Activated T-helper 1 cell treated with anti-CD3 and anti-CD28 coated beads, Interleukin-12 subunit alpha, Interleukin-12 subunit beta, Interleukin-2, Interleukin-4 antibody, amounts not matched to agents 30 ng/mL and 10 ng/mL and 1 ng/mL, durations not matched to agents 14 hours and 24 hours and 36 hours (primary cell): ENCODE data around the gene CCDC157. TPM values are rescaled to one million over a fixed set of nuclear protein-coding genes. Genes with fewer than 3 reads are reported as not detected.

Source experiments
- DNase-seq: peaks from one replicate; pipeline ENCODE4 v3.0.0; 2021; ENCODE audit warnings: low spot score
- H3K27ac Mint-ChIP-seq: one replicate; pipeline ENCODE4 v1.8.0; 2021; ENCODE audit warnings: mild to moderate bottlenecking, mixed read lengths
- H3K27me3 Mint-ChIP-seq: one replicate; pipeline ENCODE4 v1.8.0; 2022; ENCODE audit warnings: mild to moderate bottlenecking, moderate library complexity, mixed read lengths; ENCODE audit not compliant: insufficient read depth
- H3K36me3 Mint-ChIP-seq: one replicate; pipeline ENCODE4 v1.8.0; 2021; ENCODE audit warnings: low read depth, mixed read lengths
- H3K4me1 Mint-ChIP-seq: one replicate; pipeline ENCODE4 v1.8.0; 2021; ENCODE audit warnings: low read depth, mixed read lengths
- H3K4me3 Mint-ChIP-seq: one replicate; pipeline ENCODE4 v1.8.0; 2021; ENCODE audit warnings: mild to moderate bottlenecking, moderate library complexity, mixed read lengths
- H3K9me3 Mint-ChIP-seq: one replicate; pipeline ENCODE4 v1.8.0; 2021; ENCODE audit warnings: mixed read lengths
- intact Hi-C: fragments of 100-400 bp; cut with micrococcal nuclease; formaldehyde crosslinking; loops from one replicate; pipeline ENCODE4 v1.15.1; 2024
- total RNA-seq: library from RNA; stranded (reverse); gene quantifications from 2 replicates; pipeline ENCODE4 v1.2.3, GENCODE V29; 2022

The CCDC157 gene
- total RNA-seq, 1 donor from 2014 or later, result 3.0 TPM

GRCh38 chr22:30370641-30371230 lies 13.9 kb downstream of the CCDC157 start:
- Mint-ChIP-seq H3K36me3 (no peaks in the 10 kb centered on the region), H3K27ac (no peak overlapping the region), H3K27me3 (no peaks in the 10 kb centered on the region), H3K9me3 (no peaks in the 10 kb centered on the region), H3K4me1 (no peaks in the 10 kb centered on the region), H3K4me3 (no peak overlapping the region)
- DNase-seq, result no peak
- intact Hi-C loops, result no loop called here

GRCh38 chr22:30371321-30371720 lies 14.5 kb downstream of the CCDC157 start:
- no peaks in the 10 kb centered on the region for H3K9me3 Mint-ChIP-seq
- DNase-seq, result no peak
- H3K36me3 Mint-ChIP-seq, result no peaks in the 10 kb centered on the region
- no peak overlapping the region for H3K27ac Mint-ChIP-seq
- intact Hi-C loops, result no loop called here
- no peak overlapping the region for H3K4me3 Mint-ChIP-seq
- no peaks in the 10 kb centered on the region for H3K27me3 Mint-ChIP-seq
- H3K4me1 Mint-ChIP-seq, result no peaks in the 10 kb centered on the region

- no peak for DNase-seq
- no peaks in the 10 kb centered on the region for H3K36me3 Mint-ChIP-seq
- no peaks in the 10 kb centered on the region for H3K27me3 Mint-ChIP-seq
- H3K4me3 Mint-ChIP-seq, result no peak overlapping the region
- no peak overlapping the region for H3K27ac Mint-ChIP-seq
- H3K9me3 Mint-ChIP-seq, result no peaks in the 10 kb centered on the region
- intact Hi-C loops, result no loop called here
- H3K4me1 Mint-ChIP-seq, result no peaks in the 10 kb centered on the region
These were observed 15.2 kb downstream of the CCDC157 start for GRCh38 chr22:30371981-30372380.

GRCh38 chr22:30372915-30373314 lies 16.1 kb downstream of the CCDC157 start:
- no peak for DNase-seq
- Mint-ChIP-seq H3K27ac (no peak overlapping the region), H3K4me1 (no peaks in the 10 kb centered on the region), H3K27me3 (no peaks in the 10 kb centered on the region), H3K4me3 (no peak overlapping the region), H3K9me3 (no peaks in the 10 kb centered on the region), H3K36me3 (no peaks in the 10 kb centered on the region)
- intact Hi-C loops, result no loop called here

- H3K9me3 Mint-ChIP-seq, result no peaks in the 10 kb centered on the region
- intact Hi-C loops, result no loop called here
- no peaks in the 10 kb centered on the region for H3K27me3 Mint-ChIP-seq
- H3K4me1 Mint-ChIP-seq, result no peaks in the 10 kb centered on the region
- no peak overlapping the region for H3K4me3 Mint-ChIP-seq
- no peaks in the 10 kb centered on the region for H3K36me3 Mint-ChIP-seq
- no peak for DNase-seq
- no peak overlapping the region for H3K27ac Mint-ChIP-seq
These were observed 16.8 kb downstream of the CCDC157 start for GRCh38 chr22:30373331-30374325.

- Mint-ChIP-seq H3K27me3 (no peaks in the 10 kb centered on the region), H3K4me3 (no peak overlapping the region), H3K4me1 (no peaks in the 10 kb centered on the region), H3K36me3 (no peaks in the 10 kb centered on the region), H3K9me3 (no peaks in the 10 kb centered on the region), H3K27ac (no peak overlapping the region)
- intact Hi-C loops, result no loop called here
- no peak for DNase-seq
These were observed 18.6 kb downstream of the CCDC157 start for GRCh38 chr22:30375312-30375849.

- H3K9me3 Mint-ChIP-seq, result no peaks in the 10 kb centered on the region
- H3K27me3 Mint-ChIP-seq, result peaks cover 1% of the 10 kb centered on the region
- H3K4me1 Mint-ChIP-seq, result no peaks in the 10 kb centered on the region
- intact Hi-C loops, result no loop called here
- no peak overlapping the region for H3K4me3 Mint-ChIP-seq
- H3K36me3 Mint-ChIP-seq, result no peaks in the 10 kb centered on the region
- no peak for DNase-seq
- H3K27ac Mint-ChIP-seq, result no peak overlapping the region
These were observed 23.2 kb downstream of the CCDC157 start for GRCh38 chr22:30380011-30380410.

- Mint-ChIP-seq H3K4me1 (peaks cover 3% of the 10 kb centered on the region), H3K9me3 (no peaks in the 10 kb centered on the region), H3K27ac (no peak overlapping the region), H3K27me3 (peaks cover 1% of the 10 kb centered on the region), H3K4me3 (no peak overlapping the region), H3K36me3 (peaks cover 2% of the 10 kb centered on the region)
- no peak for DNase-seq
- intact Hi-C loops, result no loop called here
These were observed 24.5 kb downstream of the CCDC157 start for GRCh38 chr22:30381264-30381663.

- Mint-ChIP-seq H3K27ac (no peak overlapping the region), H3K9me3 (no peaks in the 10 kb centered on the region), H3K36me3 (peaks cover 2% of the 10 kb centered on the region), H3K4me1 (peaks cover 7% of the 10 kb centered on the region), H3K4me3 (no peak overlapping the region), H3K27me3 (peaks cover 1% of the 10 kb centered on the region)
- intact Hi-C loops, result no loop called here
- DNase-seq, result no peak
These were observed 25.5 kb downstream of the CCDC157 start for GRCh38 chr22:30382340-30382739.

GRCh38 chr22:30383061-30383460 lies 26.3 kb downstream of the CCDC157 start:
- H3K4me3 Mint-ChIP-seq, result no peak overlapping the region
- intact Hi-C loops, result no loop called here
- H3K36me3 Mint-ChIP-seq, result peaks cover 2% of the 10 kb centered on the region
- peaks cover 1% of the 10 kb centered on the region for H3K27me3 Mint-ChIP-seq
- peaks cover 10% of the 10 kb centered on the region for H3K4me1 Mint-ChIP-seq
- no peak for DNase-seq
- H3K9me3 Mint-ChIP-seq, result no peaks in the 10 kb centered on the region
- no peak overlapping the region for H3K27ac Mint-ChIP-seq

GRCh38 chr22:30385942-30386341 lies 29.1 kb downstream of the CCDC157 start:
- no peak overlapping the region for H3K27ac Mint-ChIP-seq
- no peaks in the 10 kb centered on the region for H3K27me3 Mint-ChIP-seq
- peak overlapping the region; percentile 84 for H3K4me3 Mint-ChIP-seq
- H3K4me1 Mint-ChIP-seq, result peaks cover 14% of the 10 kb centered on the region
- intact Hi-C loops, result loop anchor here (2.0 to 5.0 kb wide), 2 partner anchors 79 to 277 kb away; no protein-coding TSS in a partner anchor
- DNase-seq, result no peak
- peaks cover 2% of the 10 kb centered on the region for H3K36me3 Mint-ChIP-seq
- no peaks in the 10 kb centered on the region for H3K9me3 Mint-ChIP-seq

GRCh38 chr22:30386608-30386959 lies 29.8 kb downstream of the CCDC157 start:
- peak overlapping the region; percentile 84 for H3K4me3 Mint-ChIP-seq
- H3K36me3 Mint-ChIP-seq, result peaks cover 2% of the 10 kb centered on the region
- no peaks in the 10 kb centered on the region for H3K27me3 Mint-ChIP-seq
- H3K4me1 Mint-ChIP-seq, result peaks cover 20% of the 10 kb centered on the region
- intact Hi-C loops, result loop anchor here (2.0 to 5.0 kb wide), 2 partner anchors 79 to 278 kb away; no protein-coding TSS in a partner anchor
- no peaks in the 10 kb centered on the region for H3K9me3 Mint-ChIP-seq
- DNase-seq, result no peak
- no peak overlapping the region for H3K27ac Mint-ChIP-seq
